ENCODE results near the gene ARX.

ARX gene

DNA sequence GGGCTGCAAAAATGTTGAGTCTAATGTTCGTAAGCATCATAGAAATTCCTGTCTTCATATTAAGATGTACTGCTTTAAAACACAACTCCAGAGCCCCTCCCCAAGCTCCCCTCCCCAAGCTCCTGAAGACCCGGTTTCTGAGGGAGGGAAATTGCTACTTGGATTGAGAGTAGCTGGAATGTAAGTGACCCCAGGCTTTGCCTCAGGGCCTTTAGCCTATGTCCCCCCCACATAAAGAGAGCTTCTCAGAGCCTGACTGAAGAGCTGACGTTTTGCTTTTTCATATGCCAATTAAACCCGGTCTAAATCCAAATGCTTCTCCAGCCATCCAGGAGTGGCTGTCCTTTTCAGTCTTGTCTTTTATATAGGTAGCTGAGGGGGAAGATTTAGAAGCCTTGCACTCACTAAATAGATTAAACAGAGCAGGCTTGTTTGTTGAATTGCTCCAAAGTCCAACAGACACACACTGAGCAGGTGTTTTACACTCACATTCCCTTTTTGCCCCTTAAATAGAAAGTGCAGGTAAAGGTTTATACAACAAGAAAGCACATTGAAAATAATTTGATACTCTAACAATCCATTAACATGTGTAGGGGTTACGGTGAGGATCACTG, 19.6 kb downstream of the ARX start:
- no peak for DNase-seq

DNA sequence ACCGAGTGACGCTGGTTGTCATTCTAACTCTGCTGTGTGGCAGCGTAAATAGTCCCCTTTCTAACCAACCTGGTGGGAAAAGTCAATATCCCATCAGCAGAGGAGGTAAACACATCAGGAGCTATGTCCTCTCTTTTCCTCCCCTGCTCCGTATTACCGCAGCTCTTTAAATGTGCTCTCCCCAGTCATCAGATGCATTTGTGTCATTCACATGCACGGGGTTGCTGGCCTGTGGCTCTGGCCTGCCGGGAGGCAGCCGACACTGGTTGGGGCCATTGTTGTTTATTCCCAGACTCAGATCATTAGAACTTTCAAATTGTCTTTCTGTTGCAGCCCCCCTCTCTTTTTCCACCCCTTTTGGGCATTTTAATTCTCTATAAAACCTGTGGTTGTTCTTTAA, 21.9 kb downstream of the ARX start:
- no peak for DNase-seq

DNA sequence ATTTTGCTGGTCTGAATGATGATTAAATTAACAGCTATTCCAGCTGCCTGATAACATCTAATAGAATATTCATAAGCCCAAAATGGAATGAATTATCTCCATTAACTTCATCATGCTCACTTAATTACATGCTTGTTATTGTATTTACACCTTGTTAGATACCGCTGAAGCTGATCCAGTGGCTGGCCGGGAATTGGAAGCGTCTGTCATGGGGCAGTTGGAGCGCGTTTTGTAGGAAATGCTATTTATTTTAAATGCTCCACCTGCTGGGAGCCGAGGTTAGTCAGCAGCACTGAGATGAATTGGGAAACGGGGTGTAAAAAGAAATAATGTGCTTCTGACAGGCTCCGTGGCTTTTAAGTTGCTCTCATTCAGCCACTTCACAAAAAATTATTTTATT, 25.2 kb downstream of the ARX start:
- no peak for DNase-seq

GRCh38 chrX:24988314-24988713, 27.5 kb downstream of the ARX start:
- no peak for DNase-seq

GRCh38 chrX:24987731-24988130, 28.0 kb downstream of the ARX start:
- no peak for DNase-seq

GRCh38 chrX:24985120-24985519, 30.6 kb downstream of the ARX start:
- no peak for DNase-seq

DNA sequence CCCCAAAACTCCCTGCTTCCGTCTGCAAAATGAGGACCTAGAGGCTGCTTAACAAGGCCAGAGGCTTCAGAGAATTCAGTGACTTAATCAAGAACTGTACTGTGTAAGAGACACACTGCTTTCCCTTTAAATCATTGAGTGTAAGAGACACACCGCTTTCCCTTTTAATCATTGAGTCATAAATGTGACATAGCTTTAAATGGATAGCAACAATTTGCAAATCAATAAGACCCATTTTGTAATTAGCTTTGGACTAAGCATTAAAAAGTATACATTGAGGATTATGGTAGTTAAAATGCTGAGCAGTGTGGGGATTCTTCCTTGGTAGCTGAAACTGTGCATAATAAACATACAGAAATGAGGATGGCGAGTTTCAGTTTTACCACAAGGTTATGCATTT, 31.8 kb downstream of the ARX start:
- no peak for DNase-seq

DNA sequence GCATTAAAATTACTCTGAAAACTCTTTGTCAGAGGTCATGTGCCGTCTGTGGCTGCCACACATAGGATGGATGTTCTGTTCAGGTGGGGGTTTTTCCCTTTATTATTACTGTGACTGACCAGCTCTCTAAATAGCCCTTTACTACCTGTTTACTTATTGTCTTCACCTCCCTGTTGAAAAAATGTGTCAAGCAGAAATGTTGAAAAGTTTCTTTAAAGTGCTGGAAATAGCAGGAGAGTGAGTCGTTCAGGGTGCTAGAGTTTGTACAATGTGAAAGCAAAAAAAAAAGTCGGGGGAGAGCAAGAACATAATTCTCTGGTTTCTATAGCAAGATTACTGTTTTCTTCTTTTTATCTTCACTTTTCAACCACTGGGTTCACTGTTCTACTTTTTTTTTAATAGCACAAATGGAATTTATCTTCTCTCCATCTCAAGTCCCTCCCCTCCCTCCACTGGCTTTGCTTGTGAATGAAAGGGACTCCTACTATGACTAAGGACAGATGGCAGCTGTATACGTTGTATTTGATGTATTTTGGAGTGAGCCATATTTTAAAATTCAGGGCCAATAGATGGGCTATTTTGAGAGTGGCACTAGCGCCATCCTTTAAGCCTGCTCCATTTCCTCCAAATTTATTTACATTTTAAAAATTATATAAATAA, 33.3 kb downstream of the ARX start:
- DNase-seq, result no peak

DNA sequence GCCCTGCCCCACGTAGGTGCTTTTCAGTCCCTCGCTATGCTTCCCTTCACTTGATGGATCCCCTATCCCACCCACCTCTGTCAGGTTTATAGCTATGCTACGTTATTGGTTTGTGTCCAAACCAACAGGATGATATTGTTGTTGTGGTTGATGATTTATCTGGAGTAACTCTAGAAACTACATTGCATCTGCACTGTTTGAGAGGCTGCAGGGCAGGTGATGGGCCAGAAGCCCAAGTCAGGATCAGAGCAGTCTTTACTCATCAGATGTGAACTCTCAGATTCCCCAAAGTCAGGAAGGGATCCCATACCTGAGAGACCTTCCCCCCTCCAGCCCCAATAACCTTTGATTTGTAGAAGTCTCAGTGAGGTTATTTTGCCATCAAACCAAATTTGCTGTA, 34.7 kb downstream of the ARX start:
- no peak for DNase-seq

DNA sequence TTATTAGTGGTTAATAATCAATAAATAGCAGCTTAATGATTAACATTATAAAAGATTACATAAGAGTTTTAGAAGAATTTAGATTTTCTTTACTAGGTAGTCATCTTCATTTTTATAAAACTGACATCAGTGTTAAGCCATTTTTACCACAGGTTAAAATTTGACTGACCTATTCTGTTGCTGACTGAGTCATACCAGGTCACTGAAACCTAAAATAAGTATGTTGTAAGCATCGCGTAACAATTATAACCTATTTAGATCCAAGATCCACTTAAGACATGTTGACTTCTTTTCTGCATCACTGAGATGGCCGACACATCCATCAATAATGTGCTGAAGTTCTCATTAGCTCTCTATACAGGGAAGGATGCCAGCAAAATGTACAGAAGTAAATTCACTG, 36.7 kb downstream of the ARX start:
- DNase-seq, result no peak

GRCh38 chrX:24969812-24970211, 46.0 kb downstream of the ARX start:
- DNase-seq, result no peak

- no peak for DNase-seq
These were observed 50.4 kb downstream of the ARX start for GRCh38 chrX:24965372-24965771.

DNA sequence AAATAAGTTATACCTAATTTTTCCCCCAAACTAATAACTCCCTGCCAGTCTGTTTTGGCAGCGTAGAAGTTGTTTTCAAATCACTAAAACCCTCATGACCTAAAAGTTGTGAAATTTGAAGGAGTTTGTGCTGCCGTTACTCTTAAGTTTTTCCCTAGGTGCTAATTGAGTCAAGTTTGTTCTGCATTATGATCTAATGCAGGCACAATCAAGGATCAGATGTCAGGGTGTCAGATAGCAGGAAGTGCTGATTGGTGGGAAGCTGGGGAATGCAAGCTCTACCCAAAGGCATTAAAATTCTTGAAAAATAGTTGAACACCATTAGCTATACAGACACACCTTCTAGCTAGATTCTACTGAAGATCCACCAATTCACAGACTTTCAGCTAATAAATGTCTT, 51.9 kb downstream of the ARX start:
- no peak for DNase-seq

DNA sequence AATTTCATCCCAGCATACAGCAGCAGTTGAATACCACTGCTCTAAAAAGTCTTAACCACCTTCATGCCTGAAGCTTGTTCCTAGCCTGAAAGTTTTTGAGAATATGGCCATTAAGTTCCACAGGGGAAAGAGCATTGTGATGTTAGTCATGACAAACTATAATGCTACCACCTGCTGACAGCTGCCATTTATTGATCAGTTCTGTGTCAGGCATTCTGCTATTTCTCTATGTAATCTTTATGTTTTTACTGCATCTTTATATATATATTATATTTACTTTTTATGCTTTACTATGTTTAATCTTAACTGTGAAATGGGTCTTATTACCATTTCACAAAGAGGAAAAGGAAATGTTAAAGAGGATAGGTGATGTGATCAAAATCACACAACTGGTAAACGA, 54.0 kb downstream of the ARX start:
- DNase-seq, result no peak

GRCh38 chrX:24956828-24957227, 58.9 kb downstream of the ARX start:
- DNase-seq, result no peak

- no peak for DNase-seq
These were observed 60.3 kb downstream of the ARX start for GRCh38 chrX:24955372-24955930.

GRCh38 chrX:24954732-24955131, 61.0 kb downstream of the ARX start:
- DNase-seq, result no peak
